GM23338 (cell line): ENCODE measurements around the gene ALPL. TPM values are rescaled to one million over a fixed set of nuclear protein-coding genes. Genes with fewer than 3 reads are reported as not detected.

Experiments
- ATAC-seq: fragments of 200-7000 bp; cut with Tn5 transposase; 3 replicates; pipeline ENCODE4 v1.9.1; 2020
- DNase-seq: peaks from one replicate; pipeline ENCODE4 v3.0.0-alpha.2; 2015; ENCODE audit warnings: low spot score
- H2AFZ ChIP-seq: fragments of 200-600 bp; sonication (generic); 2 replicates; pipeline ENCODE4 v1.8.0; 2016; ENCODE audit warnings: antibody characterized with exemption, mild to moderate bottlenecking, moderate library complexity
- H3F3A ChIP-seq: fragments of 200-600 bp; sonication (generic); replicated peaks from 2 replicates; pipeline ENCODE4 v1.8.0; 2017; ENCODE audit warnings: antibody characterized with exemption, mixed run types, low read depth
- H3K27ac ChIP-seq: fragments of 200-600 bp; sonication (generic); 2 replicates; pipeline ENCODE4 v1.6.1; 2016; ENCODE audit warnings: low read depth
- H3K27me3 ChIP-seq: fragments of 200-600 bp; sonication (generic); 2 replicates; pipeline ENCODE4 v1.8.0; 2016; ENCODE audit warnings: mild to moderate bottlenecking, mixed run types, moderate library complexity; ENCODE audit not compliant: insufficient read depth
- H3K36me3 ChIP-seq: fragments of 200-600 bp; sonication (generic); 2 replicates; pipeline ENCODE4 v1.8.0; 2016; ENCODE audit warnings: mild to moderate bottlenecking; ENCODE audit not compliant: insufficient read depth
- H3K4me1 ChIP-seq: fragments of 200-600 bp; sonication (generic); 2 replicates; pipeline ENCODE4 v1.8.0; 2016; ENCODE audit warnings: mild to moderate bottlenecking, moderate library complexity; ENCODE audit not compliant: insufficient read depth
- H3K4me2 ChIP-seq: fragments of 200-600 bp; sonication (generic); 2 replicates; pipeline ENCODE4 v1.7.1; 2017; ENCODE audit warnings: mixed run types
- H3K4me3 ChIP-seq: fragments of 200-600 bp; sonication (generic); 2 replicates; pipeline ENCODE4 v1.6.1; 2016; ENCODE audit warnings: mixed run types
- H3K79me2 ChIP-seq: fragments of 200-600 bp; sonication (generic); replicated peaks from 2 replicates; pipeline ENCODE4 v1.8.0; 2017; ENCODE audit warnings: mild to moderate bottlenecking; ENCODE audit not compliant: insufficient read depth
- H3K9me2 ChIP-seq: fragments of 200-600 bp; sonication (generic); 2 replicates; pipeline ENCODE4 v1.8.0; 2017; ENCODE audit not compliant: insufficient read depth
- H4K20me1 ChIP-seq: fragments of 200-600 bp; sonication (generic); replicated peaks from 2 replicates; pipeline ENCODE4 v1.8.0; 2017; ENCODE audit warnings: mild to moderate bottlenecking; ENCODE audit not compliant: insufficient read depth
- H3K27ac Mint-ChIP-seq: 2 replicates; pipeline ENCODE4 v1.8.0; 2020; ENCODE audit warnings: inconsistent platforms, mild to moderate bottlenecking, moderate library complexity, mixed read lengths
- H3K27me3 Mint-ChIP-seq: 3 replicates; pipeline ENCODE4 v1.8.0; 2022; ENCODE audit warnings: low read depth, mild to moderate bottlenecking, moderate library complexity, mixed read lengths, inconsistent platforms; ENCODE audit not compliant: insufficient read depth, poor library complexity
- H3K36me3 Mint-ChIP-seq: 3 replicates; pipeline ENCODE4 v1.8.0; 2021; ENCODE audit warnings: low read depth, mild to moderate bottlenecking, inconsistent platforms, moderate library complexity, mixed read lengths
- H3K4me1 Mint-ChIP-seq: 3 replicates; pipeline ENCODE4 v1.8.0; 2020; ENCODE audit warnings: mild to moderate bottlenecking, inconsistent platforms, mixed read lengths
- H3K4me3 Mint-ChIP-seq: 3 replicates; pipeline ENCODE4 v1.8.0; 2021; ENCODE audit warnings: moderate library complexity, mild to moderate bottlenecking, inconsistent platforms, mixed read lengths
- H3K9me3 Mint-ChIP-seq: 3 replicates; pipeline ENCODE4 v1.8.0; 2020; ENCODE audit warnings: moderate library complexity, mild to moderate bottlenecking, inconsistent platforms, mixed read lengths
- CREB1 ChIP-seq: fragments of 250-450 bp; sonication (Bioruptor Pico); IDR thresholded peaks from 2 replicates; pipeline ENCODE4 v1.5.0; 2020; ENCODE audit warnings: low read depth, mild to moderate bottlenecking, moderate library complexity
- CTCF ChIP-seq, 2 experiments: fragments of 200-600 bp in 1 of 2; sonication (generic) in 1 of 2; conservative IDR thresholded peaks; 2 replicates each; pipeline versions ENCODE4 v1.5.1 to v1.6.1; 2016 to 2017; ENCODE audit warnings: antibody characterized with exemption in 2 of 2, low read depth in 2 of 2, mild to moderate bottlenecking in 2 of 2, moderate library complexity in 1 of 2
- ETS1 ChIP-seq: IDR thresholded peaks from 2 replicates; pipeline ENCODE4 v1.6.1; 2016; ENCODE audit warnings: antibody characterized with exemption
- EZH2 ChIP-seq: fragments of 200-600 bp; sonication (generic); IDR thresholded peaks from one replicate; pipeline ENCODE4 v1.8.0; 2017; ENCODE audit warnings: antibody characterized with exemption, mild to moderate bottlenecking, low read depth; ENCODE audit not compliant: unreplicated experiment
- EZH2phosphoT487 ChIP-seq: fragments of 200-600 bp; sonication (generic); IDR thresholded peaks from one replicate; pipeline ENCODE4 v1.8.1; 2018; ENCODE audit warnings: antibody characterized with exemption; ENCODE audit not compliant: unreplicated experiment
- JUNB ChIP-seq: IDR thresholded peaks from one replicate; pipeline ENCODE4 v1.6.1; 2016; ENCODE audit warnings: antibody characterized with exemption; ENCODE audit not compliant: unreplicated experiment
- NANOG ChIP-seq: IDR thresholded peaks from 2 replicates; pipeline ENCODE4 v1.6.1; 2016; ENCODE audit warnings: antibody characterized with exemption, borderline replicate concordance
- POLR2AphosphoS5 ChIP-seq: IDR thresholded peaks from 2 replicates; pipeline ENCODE4 v1.6.1; 2016; ENCODE audit warnings: antibody characterized with exemption, low read depth
- ZNF114 ChIP-seq: fragments of 250-450 bp; sonication (Bioruptor Pico); IDR thresholded peaks from 2 replicates; pipeline ENCODE4 v1.5.0; 2020; ENCODE audit warnings: mild to moderate bottlenecking, moderate library complexity
- ZNF331 ChIP-seq: fragments of 250-450 bp; sonication (Bioruptor Pico); IDR thresholded peaks from 2 replicates; pipeline ENCODE4 v1.5.0; 2020; ENCODE audit warnings: low read depth, mild to moderate bottlenecking, moderate library complexity
- polyA plus RNA-seq: library from polyadenylated mRNA; unstranded; fragments of >200 nt; fragmentation: Nextera tagmentation; extraction: Ambion mirVana; gene quantifications from 2 replicates; pipeline ENCODE4 v1.2.1, GENCODE V29; 2016
- total RNA-seq: library from RNA; depleted of rRNA; stranded (reverse); fragments of >200 nt; shearing (Covaris generic); gene quantifications from 2 replicates; pipeline ENCODE4 v1.2.3, GENCODE V29; 2014
- TF ChIP-seq, protein P1 (sequence below): fragments of 250-450 bp; sonication (Bioruptor Pico); IDR thresholded peaks from 2 replicates; pipeline ENCODE4 v1.5.0; 2020; ENCODE audit warnings: mild to moderate bottlenecking, moderate library complexity

The ALPL gene
- total and polyA plus RNA-seq, 2 experiments from 2014 or later = 116 to 187 TPM

GRCh38 chr1:21567241-21568005, 58.2 kb downstream of the ALPL start (continued):
- TF ChIP-seq ETS1 (no peak), CTCF (conservative IDR thresholded peaks at IDR 0.05; ENCODE audit: low read depth in 2 of 2) (no peak), CREB1 (no peak), EZH2phosphoT487 (no peak), EZH2 (no peak), ZNF114 (CRISPR knock-in tag) (no peak), POLR2AphosphoS5 (no peak), JUNB (no peak)

DNA sequence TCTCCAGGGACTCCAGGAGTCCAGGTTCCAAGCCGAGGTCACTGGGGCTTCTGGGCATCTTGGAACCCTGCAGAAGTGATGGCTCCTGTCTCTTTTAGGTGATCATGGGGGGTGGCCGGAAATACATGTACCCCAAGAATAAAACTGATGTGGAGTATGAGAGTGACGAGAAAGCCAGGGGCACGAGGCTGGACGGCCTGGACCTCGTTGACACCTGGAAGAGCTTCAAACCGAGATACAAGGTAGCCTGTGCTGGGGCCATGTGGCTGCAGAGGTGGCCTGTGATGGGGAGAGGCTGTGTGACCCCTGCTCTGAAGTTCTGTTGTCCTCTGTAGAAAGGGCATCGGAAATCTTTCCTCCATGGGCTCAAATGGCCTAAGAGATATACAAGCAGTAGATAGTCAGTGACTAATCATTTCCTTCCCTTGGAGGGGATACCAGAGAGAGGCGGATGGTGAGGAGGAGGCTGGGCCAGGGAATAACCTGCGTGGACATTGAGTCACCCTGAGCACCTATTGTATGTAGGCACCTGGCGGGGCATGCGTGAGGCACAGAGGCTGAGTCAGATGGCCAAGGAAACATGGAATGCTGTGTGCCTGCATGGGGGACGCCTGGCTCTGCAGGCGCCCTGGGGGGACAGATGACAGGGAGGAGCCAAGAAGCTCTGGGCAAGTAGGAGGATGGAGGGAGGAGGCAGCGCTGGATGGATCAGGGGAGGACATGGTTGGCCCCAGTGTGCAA, 59.0 kb downstream of the ALPL start:
- Histone ChIP-seq H3K79me2 (no peaks in the 10 kb centered on the region), H3K36me3 (no peaks in the 10 kb centered on the region), H3K9me2 (no peaks in the 10 kb centered on the region), H3K27me3 (no peaks in the 10 kb centered on the region), H3K4me2 (no peak overlapping the region), H3F3A (no peaks in the 10 kb centered on the region), H4K20me1 (no peaks in the 10 kb centered on the region), H3K4me3 (no peak overlapping the region), H3K4me1 (no peaks in the 10 kb centered on the region), H2AFZ (no peak overlapping the region), H3K27ac (no peak overlapping the region)
- Mint-ChIP-seq H3K27ac (no peak overlapping the region), H3K27me3 (peaks cover 10% of the 10 kb centered on the region), H3K36me3 (peaks cover 27% of the 10 kb centered on the region), H3K4me3 (no peak overlapping the region), H3K4me1 (no peaks in the 10 kb centered on the region; the same call in 1 of the 3 replicates), H3K9me3 (no peaks in the 10 kb centered on the region; the same call in 2 of the 3 replicates)
- no peak for DNase-seq
- TF ChIP-seq EZH2phosphoT487 (no peak), JUNB (no peak), CREB1 (no peak), ZNF331 (no peak), NANOG (no peak), ZNF114 (CRISPR knock-in tag) (no peak), EZH2 (no peak)
- TF ChIP-seq, protein P1, sequence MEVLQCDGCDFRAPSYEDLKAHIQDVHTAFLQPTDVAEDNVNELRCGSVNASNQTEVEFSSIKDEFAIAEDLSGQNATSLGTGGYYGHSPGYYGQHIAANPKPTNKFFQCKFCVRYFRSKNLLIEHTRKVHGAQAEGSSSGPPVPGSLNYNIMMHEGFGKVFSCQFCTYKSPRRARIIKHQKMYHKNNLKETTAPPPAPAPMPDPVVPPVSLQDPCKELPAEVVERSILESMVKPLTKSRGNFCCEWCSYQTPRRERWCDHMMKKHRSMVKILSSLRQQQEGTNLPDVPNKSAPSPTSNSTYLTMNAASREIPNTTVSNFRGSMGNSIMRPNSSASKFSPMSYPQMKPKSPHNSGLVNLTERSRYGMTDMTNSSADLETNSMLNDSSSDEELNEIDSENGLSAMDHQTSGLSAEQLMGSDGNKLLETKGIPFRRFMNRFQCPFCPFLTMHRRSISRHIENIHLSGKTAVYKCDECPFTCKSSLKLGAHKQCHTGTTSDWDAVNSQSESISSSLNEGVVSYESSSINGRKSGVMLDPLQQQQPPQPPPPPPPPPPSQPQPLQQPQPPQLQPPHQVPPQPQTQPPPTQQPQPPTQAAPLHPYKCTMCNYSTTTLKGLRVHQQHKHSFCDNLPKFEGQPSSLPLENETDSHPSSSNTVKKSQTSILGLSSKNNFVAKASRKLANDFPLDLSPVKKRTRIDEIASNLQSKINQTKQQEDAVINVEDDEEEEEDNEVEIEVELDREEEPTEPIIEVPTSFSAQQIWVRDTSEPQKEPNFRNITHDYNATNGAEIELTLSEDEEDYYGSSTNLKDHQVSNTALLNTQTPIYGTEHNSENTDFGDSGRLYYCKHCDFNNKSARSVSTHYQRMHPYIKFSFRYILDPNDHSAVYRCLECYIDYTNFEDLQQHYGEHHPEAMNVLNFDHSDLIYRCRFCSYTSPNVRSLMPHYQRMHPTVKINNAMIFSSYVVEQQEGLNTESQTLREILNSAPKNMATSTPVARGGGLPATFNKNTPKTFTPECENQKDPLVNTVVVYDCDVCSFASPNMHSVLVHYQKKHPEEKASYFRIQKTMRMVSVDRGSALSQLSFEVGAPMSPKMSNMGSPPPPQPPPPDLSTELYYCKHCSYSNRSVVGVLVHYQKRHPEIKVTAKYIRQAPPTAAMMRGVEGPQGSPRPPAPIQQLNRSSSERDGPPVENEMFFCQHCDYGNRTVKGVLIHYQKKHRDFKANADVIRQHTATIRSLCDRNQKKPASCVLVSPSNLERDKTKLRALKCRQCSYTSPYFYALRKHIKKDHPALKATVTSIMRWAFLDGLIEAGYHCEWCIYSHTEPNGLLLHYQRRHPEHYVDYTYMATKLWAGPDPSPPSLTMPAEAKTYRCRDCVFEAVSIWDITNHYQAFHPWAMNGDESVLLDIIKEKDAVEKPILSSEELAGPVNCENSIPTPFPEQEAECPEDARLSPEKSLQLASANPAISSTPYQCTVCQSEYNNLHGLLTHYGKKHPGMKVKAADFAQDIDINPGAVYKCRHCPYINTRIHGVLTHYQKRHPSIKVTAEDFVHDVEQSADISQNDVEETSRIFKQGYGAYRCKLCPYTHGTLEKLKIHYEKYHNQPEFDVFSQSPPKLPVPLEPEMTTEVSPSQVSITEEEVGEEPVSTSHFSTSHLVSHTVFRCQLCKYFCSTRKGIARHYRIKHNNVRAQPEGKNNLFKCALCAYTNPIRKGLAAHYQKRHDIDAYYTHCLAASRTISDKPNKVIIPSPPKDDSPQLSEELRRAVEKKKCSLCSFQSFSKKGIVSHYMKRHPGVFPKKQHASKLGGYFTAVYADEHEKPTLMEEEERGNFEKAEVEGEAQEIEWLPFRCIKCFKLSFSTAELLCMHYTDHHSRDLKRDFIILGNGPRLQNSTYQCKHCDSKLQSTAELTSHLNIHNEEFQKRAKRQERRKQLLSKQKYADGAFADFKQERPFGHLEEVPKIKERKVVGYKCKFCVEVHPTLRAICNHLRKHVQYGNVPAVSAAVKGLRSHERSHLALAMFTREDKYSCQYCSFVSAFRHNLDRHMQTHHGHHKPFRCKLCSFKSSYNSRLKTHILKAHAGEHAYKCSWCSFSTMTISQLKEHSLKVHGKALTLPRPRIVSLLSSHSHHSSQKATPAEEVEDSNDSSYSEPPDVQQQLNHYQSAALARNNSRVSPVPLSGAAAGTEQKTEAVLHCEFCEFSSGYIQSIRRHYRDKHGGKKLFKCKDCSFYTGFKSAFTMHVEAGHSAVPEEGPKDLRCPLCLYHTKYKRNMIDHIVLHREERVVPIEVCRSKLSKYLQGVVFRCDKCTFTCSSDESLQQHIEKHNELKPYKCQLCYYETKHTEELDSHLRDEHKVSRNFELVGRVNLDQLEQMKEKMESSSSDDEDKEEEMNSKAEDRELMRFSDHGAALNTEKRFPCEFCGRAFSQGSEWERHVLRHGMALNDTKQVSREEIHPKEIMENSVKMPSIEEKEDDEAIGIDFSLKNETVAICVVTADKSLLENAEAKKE = no peak
- no peak for ATAC-seq
